ENCODE data around the gene TEDC2. TPM values are rescaled to one million over a fixed set of nuclear protein-coding genes. Genes with fewer than 3 reads are reported as not detected.

The TEDC2 gene
- polyA plus RNA-seq, 2 of the 4 experiments (the other 2 are of a cell fraction) = 9.5 to 22.6 TPM

- Histone ChIP-seq H3K4me3 (no peak overlapping the region), H3K4me1 (peaks cover 22% of the 10 kb centered on the region), H3K4me2 (peak overlapping the region; percentile 35; the same call in 2 of the 3 replicates), H3K9me3 (no peaks in the 10 kb centered on the region), H3K27ac (peak overlapping the region; percentile 20 to 55; a peak in 2 of 6 replicates)
- 90% methylated on average over 22 of the region's 26 CpGs for WGBS (ENCODE audit: missing lambda C conversion rate)
- POLR2A ChIA-PET = no interaction called here
- CTCF ChIA-PET = interaction anchor here (0.6 to 6.4 kb wide), 4 partner anchors 11 to 303 kb away, joined by 3 to 98 read pairs (median 4); partner anchors contain the start of gene ABCA3
- DNase-seq (ENCODE audit: low read depth in 1 of 2, low spot score in 1 of 2) = no peak
- FAIRE-seq = no peak
- ATAC-seq = no peak
- TF ChIP-seq CTCF (IDR thresholded peaks at IDR 0.05) (no peak), NR3C1 (IDR thresholded peaks at IDR 0.05) (no peak), CHD4 (IDR thresholded peaks at IDR 0.05; ENCODE audit: borderline replicate concordance) (no peak), ZFP36 (IDR thresholded peaks at IDR 0.05; ENCODE audit: borderline replicate concordance, partially characterized antibody) (no peak), POLR2AphosphoS2 (conservative IDR thresholded peaks at IDR 0.05; ENCODE audit: low read length) (no peak), ZSCAN20 (CRISPR knock-in tag; IDR thresholded peaks at IDR 0.05) (no peak), HMGXB4 (CRISPR knock-in tag; IDR thresholded peaks at IDR 0.05; ENCODE audit: borderline replicate concordance) (no peak)
Measured at GRCh38 chr16:2497695-2498484, 38.0 kb downstream of the TEDC2 start.

GRCh38 chr16:2498531-2499253 lies 38.8 kb downstream of the TEDC2 start:
- H3K4me1 ChIP-seq = peaks cover 28% of the 10 kb centered on the region
- CTCF ChIA-PET = interaction anchor here (0.6 to 6.4 kb wide), 5 partner anchors 12 to 304 kb away, joined by 3 to 98 read pairs (median 3); partner anchors contain the start of gene ABCA3
- no peak for DNase-seq (ENCODE audit: low read depth in 1 of 2, low spot score in 1 of 2)
- no peak for FAIRE-seq
- no peak overlapping the region for H3K27ac ChIP-seq
- 91% methylated on average over 11 of the region's 15 CpGs for WGBS (ENCODE audit: missing lambda C conversion rate)
- no peaks in the 10 kb centered on the region for H3K9me3 ChIP-seq
- H3K4me2 ChIP-seq = no peak overlapping the region
- no peak for TF ChIP-seq EHF (CRISPR knock-in tag; IDR thresholded peaks at IDR 0.05)
- no peak for TF ChIP-seq HMGXB4 (CRISPR knock-in tag; IDR thresholded peaks at IDR 0.05; ENCODE audit: borderline replicate concordance)
- no peak for TF ChIP-seq POLR2AphosphoS2 (conservative IDR thresholded peaks at IDR 0.05; ENCODE audit: low read length)
- no peak for TF ChIP-seq MAFK (IDR thresholded peaks at IDR 0.05; ENCODE audit: partially characterized antibody)
- TF ChIP-seq NPAS2 (CRISPR knock-in tag; IDR thresholded peaks at IDR 0.05; ENCODE audit: borderline replicate concordance) = no peak
- no peak for TF ChIP-seq NFE2L2 (conservative IDR thresholded peaks at IDR 0.05; ENCODE audit: low read length)
- TF ChIP-seq ZSCAN20 (CRISPR knock-in tag; IDR thresholded peaks at IDR 0.05) = no peak
- TF ChIP-seq MYC (IDR thresholded peaks at IDR 0.05; ENCODE audit: borderline replicate concordance, low read length) = no peak
- no peak for TF ChIP-seq CBX2 (IDR thresholded peaks at IDR 0.05; ENCODE audit: borderline replicate concordance, low read depth)
- TF ChIP-seq HES2 (IDR thresholded peaks at IDR 0.05) = no peak
- no peak for ATAC-seq
- POLR2A ChIA-PET = no interaction called here
- no peak overlapping the region for H3K4me3 ChIP-seq
